GM20000 (cell line): ENCODE results near the gene IQGAP2.

Experiments
- DNase-seq: peaks from one replicate; pipeline ENCODE4 v3.0.0; 2012; ENCODE audit warnings: low spot score
- TF ChIP-seq, protein P1 (sequence below): IDR thresholded peaks from 2 replicates; pipeline ENCODE4 v1.5.1; 2012; ENCODE audit warnings: mild to moderate bottlenecking, control low read depth; ENCODE audit errors: extremely low read depth, missing control alignments

IQGAP2 gene

DNA sequence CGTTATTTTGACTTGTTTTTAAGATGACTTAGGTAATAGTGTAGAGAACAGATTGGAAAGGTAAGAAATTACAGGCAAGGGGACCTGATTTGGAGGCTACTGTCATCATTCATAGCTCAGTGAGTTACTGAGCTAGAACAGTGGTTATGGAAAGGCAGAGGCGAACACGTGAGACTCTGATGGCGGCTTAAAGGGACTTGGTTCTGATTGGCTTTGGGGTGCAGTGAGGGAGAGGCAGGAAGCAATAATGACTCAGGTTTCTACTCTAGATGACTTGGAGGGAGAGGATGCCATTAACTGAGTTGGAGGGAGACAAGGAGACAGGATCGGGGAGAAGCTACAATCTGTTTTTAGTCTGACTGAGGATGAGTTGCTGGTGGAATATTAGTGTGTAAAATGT is 217.1 kb downstream of the IQGAP2 start:
- TF ChIP-seq, protein P1, sequence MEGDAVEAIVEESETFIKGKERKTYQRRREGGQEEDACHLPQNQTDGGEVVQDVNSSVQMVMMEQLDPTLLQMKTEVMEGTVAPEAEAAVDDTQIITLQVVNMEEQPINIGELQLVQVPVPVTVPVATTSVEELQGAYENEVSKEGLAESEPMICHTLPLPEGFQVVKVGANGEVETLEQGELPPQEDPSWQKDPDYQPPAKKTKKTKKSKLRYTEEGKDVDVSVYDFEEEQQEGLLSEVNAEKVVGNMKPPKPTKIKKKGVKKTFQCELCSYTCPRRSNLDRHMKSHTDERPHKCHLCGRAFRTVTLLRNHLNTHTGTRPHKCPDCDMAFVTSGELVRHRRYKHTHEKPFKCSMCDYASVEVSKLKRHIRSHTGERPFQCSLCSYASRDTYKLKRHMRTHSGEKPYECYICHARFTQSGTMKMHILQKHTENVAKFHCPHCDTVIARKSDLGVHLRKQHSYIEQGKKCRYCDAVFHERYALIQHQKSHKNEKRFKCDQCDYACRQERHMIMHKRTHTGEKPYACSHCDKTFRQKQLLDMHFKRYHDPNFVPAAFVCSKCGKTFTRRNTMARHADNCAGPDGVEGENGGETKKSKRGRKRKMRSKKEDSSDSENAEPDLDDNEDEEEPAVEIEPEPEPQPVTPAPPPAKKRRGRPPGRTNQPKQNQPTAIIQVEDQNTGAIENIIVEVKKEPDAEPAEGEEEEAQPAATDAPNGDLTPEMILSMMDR, result no peak
- DNase-seq, result no peak

DNA sequence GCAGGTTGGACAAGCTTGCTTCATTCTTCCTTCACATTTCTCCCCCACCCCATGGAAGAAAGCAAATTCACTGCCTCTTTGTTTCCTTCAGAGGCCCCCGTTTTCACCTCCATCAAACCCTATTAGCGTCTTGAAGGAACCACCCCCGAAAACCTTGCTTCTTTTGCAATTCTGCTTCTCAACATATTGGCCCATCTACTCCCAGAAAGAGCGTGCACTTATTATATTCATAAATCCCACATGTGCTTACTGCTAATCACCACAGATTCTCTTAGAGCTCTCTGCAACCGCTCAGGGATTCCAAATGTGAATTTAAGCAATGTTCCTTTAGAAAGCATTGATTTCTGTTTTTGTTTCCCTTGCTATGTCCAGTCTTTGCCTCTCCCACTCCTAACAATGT is 219.0 kb downstream of the IQGAP2 start:
- TF ChIP-seq, protein P1, result no peak
- no peak for DNase-seq

DNA sequence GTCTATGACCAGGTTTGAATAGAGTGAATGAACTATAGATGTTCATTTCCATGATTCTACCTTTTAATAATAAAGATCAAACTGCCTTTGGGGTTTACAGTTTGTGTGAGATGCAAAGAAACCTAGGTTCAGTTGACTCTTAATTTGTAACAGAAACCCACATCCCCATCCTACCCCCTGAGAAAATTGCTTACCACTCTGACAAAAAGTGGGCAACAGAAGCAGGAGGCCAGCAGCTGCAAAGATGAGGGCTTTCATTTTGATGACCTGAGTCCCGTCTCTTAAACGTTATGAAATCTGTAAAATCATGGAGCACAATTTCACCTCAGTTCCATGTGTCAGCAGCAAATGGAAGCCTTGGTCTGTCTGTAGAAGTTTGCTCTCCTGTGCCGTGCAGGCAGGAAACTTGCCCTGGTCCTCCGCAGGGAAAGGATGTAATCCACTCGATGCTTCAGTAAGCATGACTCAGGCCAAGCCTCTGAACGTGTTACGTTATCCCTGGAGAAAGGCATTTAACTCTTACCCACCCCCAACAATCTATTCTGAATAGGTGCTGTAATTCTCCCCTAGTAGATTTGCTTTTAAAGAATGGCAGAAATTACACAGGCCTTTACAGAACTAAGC is 220.0 kb downstream of the IQGAP2 start, which contains the start of gene F2RL2:
Gene F2RL2, minus strand, starts transcription at position 431 of the 624 bp plus-strand sequence. Its CDS starts 173 bp downstream, at position 258.
- DNase-seq, result no peak
- TF ChIP-seq, protein P1, result no peak

GRCh38 chr5:76625087-76625815 is 222.2 kb downstream of the IQGAP2 start:
- no peak for DNase-seq
- TF ChIP-seq, protein P1, result no peak

GRCh38 chr5:76626738-76627137 is 223.7 kb downstream of the IQGAP2 start:
- DNase-seq, result no peak
- TF ChIP-seq, protein P1, result no peak

- TF ChIP-seq, protein P1, result no peak
- DNase-seq, result no peak
Observed at GRCh38 chr5:76634661-76635060, 231.6 kb downstream of the IQGAP2 start.

- TF ChIP-seq, protein P1, result no peak
- no peak for DNase-seq
Observed at GRCh38 chr5:76637490-76637889, 234.4 kb downstream of the IQGAP2 start.
